Gastrocnemius medialis (tissue), 4 donors: Measurements from ENCODE around the gene PARN. TPM values are rescaled to one million over a fixed set of nuclear protein-coding genes. Genes with fewer than 3 reads are reported as not detected.

ENCODE experiments used
- ATAC-seq, 2 donors: fragments of 150-250 bp; one replicate each; pipeline ENCODE4 v1.9.1; 2016
- DNase-seq, 2 donors: peaks; one replicate each; pipeline ENCODE4 v3.0.0-alpha.2; 2019
- H3K27ac ChIP-seq, 4 donors: fragments of 200-600 bp; sonication (generic); 1 replicate in 1 of 4; 2 replicates in 3 of 4; pipeline ENCODE4 v1.5.1; 2016 to 2018; ENCODE audit warnings: mild to moderate bottlenecking in 2 of 4, moderate library complexity in 1 of 4
- H3K27me3 ChIP-seq, 3 donors: fragments of 200-600 bp; sonication (generic) in 2 of 3; 1 replicate in 1 of 3; 2 replicates in 2 of 3; pipeline versions ENCODE4 v1.5.1 to v1.6.0; 2016 to 2019; ENCODE audit warnings: mild to moderate bottlenecking in 1 of 3, moderate library complexity in 1 of 3
- H3K36me3 ChIP-seq, 2 donors: fragments of 200-600 bp; sonication (generic) in 1 of 2; one replicate each; pipeline ENCODE4 v1.5.1; 2017 to 2018
- H3K4me1 ChIP-seq, 2 donors: fragments of 200-600 bp; sonication (generic) in 1 of 2; one replicate each; pipeline ENCODE4 v1.5.1; 2016 to 2017; ENCODE audit warnings: mild to moderate bottlenecking in 2 of 2
- H3K4me3 ChIP-seq, 4 donors: fragments of 200-600 bp; sonication (generic) in 3 of 4; 1 replicate in 1 of 4; 2 replicates in 3 of 4; pipeline ENCODE4 v1.5.1; 2016 to 2019; ENCODE audit warnings: mild to moderate bottlenecking in 2 of 4
- H3K9me3 ChIP-seq, 3 donors: fragments of 200-600 bp; sonication (generic) in 2 of 3; 1 replicate in 1 of 3; 2 replicates in 2 of 3; pipeline ENCODE4 v1.5.1; 2016 to 2019
- CTCF ChIP-seq, 5 experiments: fragments of 450-650 bp in 3 of 5; fragments of 200-600 bp in 2 of 5; sonication (generic) in 2 of 5; IDR thresholded peaks in 4 of 5; conservative IDR thresholded peaks in 1 of 5; 1 replicate in 4 of 5; 2 replicates in 1 of 5; pipeline ENCODE4 v1.5.1; 2016 to 2019; ENCODE audit warnings: antibody characterized with exemption in 5 of 5, mild to moderate bottlenecking in 3 of 5, moderate library complexity in 3 of 5
- POLR2A ChIP-seq, 2 donors: fragments of 450-650 bp; IDR thresholded peaks; one replicate each; pipeline ENCODE4 v1.6.1; 2017; ENCODE audit warnings: antibody characterized with exemption in 2 of 2, mild to moderate bottlenecking in 2 of 2, moderate library complexity in 2 of 2
- in situ Hi-C, 4 donors: fragments of 200-750 bp; cut with MboI; loops; one replicate each; pipeline versions ENCODE4 v1.15.0 to v1.8.0; 2017; ENCODE audit warnings: low sequenced_read_pairs in 4 of 4
- intact Hi-C: fragments of 100-400 bp; cut with DNase I; formaldehyde crosslinking; loops from one replicate; pipeline ENCODE4 v1.15.1; 2023; ENCODE audit warnings: low total_unique reads
- total RNA-seq, 4 donors: library from RNA; depleted of rRNA; stranded (reverse); fragments of >200 nt; gene quantifications; one replicate each; pipeline versions ENCODE4 v1.1.0 to v1.2.3, GENCODE V29; 2016

Gene PARN
- total RNA-seq, 4 donors from 2014 or later = 18.8 to 44.9 (median 31.2) TPM

GRCh38 chr16:14629612-14629918, 495 bp downstream of the PARN start:
- Histone ChIP-seq H3K27ac (peak overlapping the region; percentile 89 to 99 (median 96)), H3K27me3 (no peaks in the 10 kb centered on the region), H3K9me3 (no peaks in the 10 kb centered on the region), H3K4me3 (peak overlapping the region; percentile 73 to 92 (median 87)), H3K36me3 (peaks cover 0 to 39% of the 10 kb centered on the region in 2 donors), H3K4me1 (peaks cover 21 to 27% of the 10 kb centered on the region in 2 donors)
- no peak for ATAC-seq
- no peak for DNase-seq
- in situ Hi-C loops (no loop called here), intact Hi-C loops (no loop called here)
- TF ChIP-seq POLR2A (IDR thresholded peaks at IDR 0.05) (no peak), CTCF (IDR thresholded peaks at IDR 0.05 in 4 of 5, conservative IDR thresholded peaks at IDR 0.05 in 1 of 5) (no peak)

- Histone ChIP-seq H3K27me3 (no peaks in the 10 kb centered on the region), H3K9me3 (no peaks in the 10 kb centered on the region), H3K27ac (peak overlapping the region; percentile 89 to 99 (median 96)), H3K36me3 (peaks cover 0 to 44% of the 10 kb centered on the region in 2 donors), H3K4me3 (peak overlapping the region; percentile 73 to 92 (median 87)), H3K4me1 (peaks cover 17 to 22% of the 10 kb centered on the region in 2 donors)
- DNase-seq (no peak), ATAC-seq (no peak)
- intact Hi-C loops = no loop called here
- no peak for TF ChIP-seq POLR2A (IDR thresholded peaks at IDR 0.05)
- no peak for TF ChIP-seq CTCF (IDR thresholded peaks at IDR 0.05 in 4 of 5, conservative IDR thresholded peaks at IDR 0.05 in 1 of 5)
- in situ Hi-C loops = no loop called here
These were observed 1.1 kb downstream of the PARN start for GRCh38 chr16:14628806-14629611.

- ATAC-seq (no peak), DNase-seq (no peak)
- intact Hi-C loops = no loop called here
- peaks cover 0 to 64% of the 10 kb centered on the region in 2 donors for H3K36me3 ChIP-seq
- H3K4me1 ChIP-seq = peaks cover 11 to 14% of the 10 kb centered on the region in 2 donors
- TF ChIP-seq CTCF (IDR thresholded peaks at IDR 0.05 in 4 of 5, conservative IDR thresholded peaks at IDR 0.05 in 1 of 5) = no peak
- no peak for TF ChIP-seq POLR2A (IDR thresholded peaks at IDR 0.05)
- no peaks in the 10 kb centered on the region for H3K9me3 ChIP-seq
- in situ Hi-C loops = no loop called here
- no peak overlapping the region for H3K27ac ChIP-seq
- H3K27me3 ChIP-seq = no peaks in the 10 kb centered on the region
- H3K4me3 ChIP-seq = no peak overlapping the region
These were observed 3.0 kb downstream of the PARN start for GRCh38 chr16:14627078-14627477.

GRCh38 chr16:14618566-14618965, 11.5 kb downstream of the PARN start:
- ATAC-seq (peak in 1 of 2 donors; percentile 60), DNase-seq (no peak)
- intact Hi-C loops (no loop called here), in situ Hi-C loops (no loop called here)
- H3K4me3 ChIP-seq = no peak overlapping the region
- no peak overlapping the region for H3K27ac ChIP-seq
- no peaks in the 10 kb centered on the region for H3K9me3 ChIP-seq
- no peak for TF ChIP-seq CTCF (IDR thresholded peaks at IDR 0.05 in 4 of 5, conservative IDR thresholded peaks at IDR 0.05 in 1 of 5)
- peaks cover 0 to 86% of the 10 kb centered on the region in 2 donors for H3K36me3 ChIP-seq
- no peaks in the 10 kb centered on the region for H3K4me1 ChIP-seq
- H3K27me3 ChIP-seq = no peaks in the 10 kb centered on the region
